ENCODE results near the gene RASA2.
"Not testable (repeated sequence)": the region's sequence is repeated elsewhere in the genome, so short reads cannot be mapped to it uniquely, and the experiment has no call there.

RASA2 gene

DNA sequence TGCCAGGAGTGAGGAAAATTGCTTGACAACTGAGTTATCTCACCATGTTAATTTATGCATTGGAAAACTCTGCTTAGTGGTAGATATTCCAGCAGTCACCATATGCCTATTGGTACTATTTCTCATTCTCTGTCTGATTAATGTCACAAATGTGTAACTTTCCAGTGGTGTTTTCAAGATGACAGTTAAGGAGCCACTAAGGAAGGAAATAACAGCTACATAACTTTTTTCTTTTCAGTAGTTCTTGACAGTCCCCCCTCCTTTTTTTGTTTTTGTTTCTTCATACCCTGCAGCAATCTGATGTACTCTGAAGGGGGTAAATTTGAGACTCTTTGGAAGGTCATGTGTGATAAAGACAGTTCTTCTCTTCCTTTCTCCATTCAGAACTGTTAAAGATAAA lies 13.1 kb downstream of the RASA2 start:
- no peak for DNase-seq

- no peak for DNase-seq
Observed at GRCh38 chr3:141500397-141500796, 13.6 kb downstream of the RASA2 start.

DNA sequence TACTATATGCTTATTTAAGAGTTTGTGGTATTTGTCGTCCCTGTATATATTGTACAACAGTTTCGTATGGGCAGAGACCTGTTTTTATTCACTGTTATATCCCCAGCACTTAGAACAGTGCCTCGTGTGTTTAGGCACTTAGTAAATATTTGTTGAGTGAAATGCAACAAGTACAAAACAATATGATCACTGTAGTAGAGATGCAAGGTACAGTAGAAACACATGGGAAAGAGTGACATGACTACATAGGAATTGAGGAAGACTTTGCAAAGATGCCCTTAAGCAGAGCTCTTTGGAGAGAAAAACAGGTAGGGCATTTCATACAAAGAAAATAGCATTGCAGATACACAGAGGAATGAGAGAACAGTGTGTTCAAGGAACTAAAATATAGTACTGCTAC lies 18.3 kb downstream of the RASA2 start:
- DNase-seq, result no peak

GRCh38 chr3:141506071-141506470 lies 19.2 kb downstream of the RASA2 start:
- no peak for DNase-seq

GRCh38 chr3:141507392-141508066 lies 20.7 kb downstream of the RASA2 start:
- DNase-seq, result no peak

DNA sequence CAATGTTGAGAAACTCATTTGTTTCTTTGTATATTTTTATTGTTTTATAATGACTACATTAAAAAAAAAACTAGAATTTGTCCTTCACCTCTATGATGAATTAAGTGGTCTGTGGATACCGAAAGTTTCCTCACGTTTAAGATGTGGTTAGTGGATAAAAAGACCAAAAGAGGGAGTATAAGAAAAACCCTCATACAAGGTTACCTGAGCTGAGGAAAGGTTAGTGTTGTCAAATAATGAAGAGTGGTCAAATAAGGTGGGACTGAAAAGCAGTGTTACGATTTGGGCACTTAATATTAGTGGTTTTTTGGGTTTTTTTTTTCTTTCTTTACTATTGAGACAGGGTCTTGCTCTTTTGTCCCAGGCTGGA lies 21.2 kb downstream of the RASA2 start:
- no peak for DNase-seq

DNA sequence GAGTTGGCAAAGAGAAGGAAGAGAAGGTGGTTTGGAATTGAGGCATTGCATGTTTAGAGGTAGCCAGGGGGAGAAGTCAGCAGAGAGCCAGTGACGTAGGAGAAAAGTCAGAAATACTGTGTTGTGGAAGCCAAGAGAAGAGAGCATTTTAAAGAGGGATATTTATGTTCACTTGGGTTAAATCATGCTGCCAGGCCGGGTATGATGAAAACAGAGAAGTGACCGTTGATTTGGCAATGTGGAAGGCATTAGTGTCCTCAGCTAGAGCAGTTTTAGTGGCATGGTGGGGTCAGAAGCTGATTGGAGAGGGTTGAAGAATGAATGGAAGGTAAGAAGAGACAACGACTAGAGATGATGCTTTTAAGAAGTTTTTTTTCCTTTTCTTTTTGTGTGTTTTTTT lies 24.5 kb downstream of the RASA2 start:
- DNase-seq, result no peak

- no peak for DNase-seq
Observed at GRCh38 chr3:141514382-141514781, 27.6 kb downstream of the RASA2 start.

DNA sequence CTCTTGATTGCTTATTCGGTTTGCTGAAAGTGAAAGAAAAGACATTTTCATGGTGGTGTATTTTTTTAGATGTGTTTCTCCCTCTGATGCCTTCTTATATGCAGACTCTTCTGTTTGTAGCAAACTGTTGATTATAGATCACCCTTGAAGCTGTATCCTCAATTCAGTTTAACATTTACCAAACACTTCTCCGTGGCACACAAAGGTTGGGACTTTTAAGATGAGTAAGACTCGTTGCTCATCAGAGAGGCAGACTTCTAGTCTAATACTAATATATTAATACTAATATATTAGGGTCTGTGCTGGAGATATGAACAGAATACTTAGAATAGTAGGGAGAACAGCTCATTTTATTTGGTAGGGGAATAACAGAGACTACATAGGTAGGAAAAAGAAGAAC lies 32.8 kb downstream of the RASA2 start:
- no peak for DNase-seq

DNA sequence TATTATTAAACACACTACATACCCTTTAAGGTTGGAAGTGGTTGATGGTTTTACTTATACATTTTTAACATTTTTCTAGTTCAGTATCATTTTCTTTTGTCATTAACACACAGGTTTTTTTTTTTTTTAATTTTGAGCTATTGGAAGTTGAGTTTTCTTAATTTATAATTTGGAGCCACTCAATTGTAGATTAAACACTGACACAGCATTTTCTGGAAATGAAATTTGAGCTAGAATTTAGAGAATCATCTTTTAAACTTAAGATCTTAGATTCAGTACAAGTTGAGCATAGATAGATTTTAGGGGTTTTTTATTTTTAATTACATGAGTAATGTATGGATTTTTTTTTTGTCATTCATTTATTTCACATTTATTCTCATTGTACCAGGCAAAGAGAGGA lies 35.0 kb downstream of the RASA2 start:
- DNase-seq, result no peak

DNA sequence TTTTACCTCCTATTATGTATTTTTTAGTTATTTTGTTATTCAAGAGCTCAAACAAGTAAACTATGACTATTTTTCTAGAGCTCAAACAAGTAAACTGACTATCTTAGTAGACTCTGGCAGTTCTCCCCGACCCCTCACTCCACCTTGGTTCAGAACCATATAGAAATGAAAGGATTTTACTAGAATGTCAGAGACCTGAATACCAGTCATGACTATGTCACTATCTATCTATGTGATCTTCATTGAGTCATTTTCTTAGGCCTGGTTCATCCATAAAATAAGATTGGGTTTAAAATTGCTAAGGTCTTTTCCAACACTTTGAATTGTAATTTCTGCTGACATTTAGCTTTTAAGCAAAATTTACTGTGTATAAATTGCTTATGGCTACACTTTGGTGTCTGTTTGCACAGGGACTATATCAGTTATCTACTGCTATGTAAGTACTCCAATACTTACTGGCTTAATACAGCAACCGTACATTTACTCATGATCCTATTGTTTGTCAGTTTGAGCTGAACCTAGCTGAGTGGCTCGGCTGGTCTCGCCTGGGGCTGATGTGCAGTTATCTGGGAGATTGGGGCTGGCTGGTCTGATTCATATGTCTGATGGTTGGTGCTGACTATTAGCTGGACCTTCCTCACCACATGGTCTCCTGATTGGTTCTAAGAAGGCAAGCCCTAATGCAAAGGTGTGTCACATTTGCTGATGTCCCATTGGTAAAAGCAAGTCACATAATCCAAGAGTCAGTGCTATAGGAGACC lies 37.0 kb downstream of the RASA2 start:
- DNase-seq, result no peak

GRCh38 chr3:141524988-141525387 lies 38.2 kb downstream of the RASA2 start:
- DNase-seq, result no peak

DNA sequence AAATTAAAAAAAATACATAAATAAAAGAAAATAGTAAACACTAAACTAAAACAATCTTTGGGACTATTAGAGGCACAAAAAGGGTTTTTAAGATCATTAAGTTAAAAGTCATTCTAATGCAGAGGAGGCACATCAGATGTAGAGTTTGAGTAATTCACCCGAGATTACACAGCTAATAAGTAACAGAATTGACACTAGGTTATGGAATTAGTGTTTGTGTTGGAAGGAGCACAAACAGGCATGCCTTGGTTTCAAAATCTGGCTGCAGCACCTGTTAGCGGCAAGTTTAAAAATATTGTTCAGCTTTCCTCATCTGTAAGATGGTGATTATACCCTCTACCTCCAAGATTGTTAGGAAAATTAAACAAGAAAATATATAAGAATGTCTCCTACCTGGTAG lies 39.0 kb downstream of the RASA2 start:
- no peak for DNase-seq

DNA sequence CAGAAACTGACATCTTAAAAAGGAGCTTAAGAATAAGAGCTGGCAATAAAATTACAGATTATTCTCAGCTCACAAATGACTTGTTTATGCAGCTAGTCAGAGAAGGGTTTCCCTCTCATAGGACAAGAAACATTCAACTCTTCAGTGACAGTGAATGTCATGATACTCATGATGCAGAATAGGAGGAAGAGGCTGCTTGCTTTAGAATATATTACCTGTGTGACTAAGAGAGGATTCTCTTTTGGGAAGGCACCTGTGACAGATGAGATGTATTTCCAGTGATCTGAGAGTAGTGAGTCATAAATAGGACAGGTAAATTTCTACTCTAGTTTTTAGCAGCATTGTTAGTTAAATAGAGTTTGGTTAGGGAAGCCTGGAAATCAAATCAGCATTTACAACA lies 39.9 kb downstream of the RASA2 start:
- no peak for DNase-seq

DNA sequence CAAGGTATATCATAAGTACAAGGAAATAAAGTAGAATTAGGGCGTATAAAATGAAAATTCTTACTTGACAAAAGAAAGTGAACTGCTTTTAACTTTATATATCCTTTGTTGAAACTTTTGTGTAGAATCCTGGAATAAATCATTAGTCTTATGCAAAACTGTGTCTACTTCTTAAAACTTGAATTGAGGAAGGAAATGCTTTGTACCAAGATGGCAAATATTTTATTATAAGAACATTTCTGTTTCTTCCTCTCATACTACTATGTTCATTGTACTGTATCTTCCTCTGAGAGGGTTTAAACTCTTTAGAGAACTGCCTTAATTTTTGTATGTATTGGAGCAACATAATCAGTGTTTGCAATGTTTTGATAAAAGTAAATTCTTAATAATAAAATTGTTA lies 42.0 kb downstream of the RASA2 start:
- no peak for DNase-seq

GRCh38 chr3:141529256-141529655 lies 42.4 kb downstream of the RASA2 start:
- no peak for DNase-seq

- no peak for DNase-seq
Observed at GRCh38 chr3:141529717-141530414, 43.0 kb downstream of the RASA2 start.

DNA sequence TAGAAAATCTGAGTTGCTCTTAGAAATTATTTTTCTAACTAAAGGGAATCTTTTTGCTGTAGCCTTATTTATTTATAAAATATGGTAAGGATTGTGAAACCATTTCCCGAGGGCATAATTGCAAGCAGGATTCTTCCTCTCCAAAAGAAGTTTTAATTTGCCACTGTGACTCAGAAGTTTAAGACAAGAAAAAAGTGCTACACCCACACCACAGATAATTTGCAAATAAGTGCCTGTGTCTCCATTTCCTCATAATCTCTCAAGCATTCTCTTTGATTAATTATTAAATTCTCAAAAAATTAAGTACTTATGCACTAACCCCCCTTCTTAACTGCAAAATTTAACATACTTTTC lies 43.6 kb downstream of the RASA2 start:
- DNase-seq, result no peak

GRCh38 chr3:141532609-141533008 lies 45.8 kb downstream of the RASA2 start:
- DNase-seq, result no peak

- not testable (repeated sequence) for DNase-seq
Observed at GRCh38 chr3:141536017-141536416, 49.2 kb downstream of the RASA2 start.

GRCh38 chr3:141537856-141538255 lies 51.0 kb downstream of the RASA2 start:
- no peak for DNase-seq

DNA sequence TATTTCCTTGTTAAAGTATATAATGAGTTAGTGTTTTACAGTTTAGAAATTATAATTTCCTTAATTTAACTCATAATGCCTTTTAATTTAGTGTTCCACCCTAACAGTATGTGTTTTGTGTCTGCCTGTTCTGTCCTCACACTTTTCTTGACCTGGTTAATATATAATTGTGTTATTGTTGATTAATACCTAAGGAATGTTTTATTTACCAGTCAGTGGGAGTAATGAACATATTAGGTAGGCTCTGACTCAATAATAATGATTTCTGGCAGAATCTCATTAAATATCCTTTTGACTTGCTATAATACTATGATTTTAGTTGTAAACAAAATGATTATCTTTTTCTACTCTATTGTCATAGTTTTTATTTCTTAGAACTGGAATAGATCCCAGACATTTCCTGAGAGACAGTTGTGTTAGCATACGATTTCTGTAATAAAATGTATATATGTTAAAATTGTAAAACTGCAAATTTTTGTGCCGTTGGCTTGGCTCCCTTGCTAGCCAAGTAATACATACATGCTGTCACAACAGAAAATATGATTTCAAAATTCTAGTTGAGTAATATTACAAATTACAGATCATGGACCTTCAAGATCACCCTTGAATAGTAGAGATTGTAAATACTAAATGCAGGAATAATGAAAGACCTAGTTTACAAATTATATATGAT lies 51.9 kb downstream of the RASA2 start:
- DNase-seq, result no peak

- no peak for DNase-seq
Observed at GRCh38 chr3:141539431-141540187, 52.8 kb downstream of the RASA2 start.

Data from activated effector memory CD4-positive, alpha-beta T cell treated with Interleukin-2 at 50 U/mL for 16 hours (primary cell).